ENCODE data around the gene GATB. TPM values are rescaled to one million over a fixed set of nuclear protein-coding genes. Genes with fewer than 3 reads are reported as not detected.
A peak's percentile ranks its signal among the peaks of the same experiment; 100 is the strongest.

GATB gene
- total and polyA plus RNA-seq, 2 of the 4 experiments (the other 2 are of a cell fraction), result 18.7 to 20.3 TPM

GRCh38 chr4:151799417-151800012 lies 38.7 kb upstream of the GATB start:
- no TSS peak for BruUV-seq (replicated peaks)
- Histone ChIP-seq H3K4me3 (ENCODE audit: insufficient read depth, low read depth, low read length) (no peak overlapping the region), H3K9me1 (ENCODE audit: insufficient read depth, low read length) (no peaks in the 10 kb centered on the region; the same call in 1 of the 2 replicates), H4K20me1 (ENCODE audit: insufficient read depth, low read length) (no peaks in the 10 kb centered on the region), H3K4ac (ENCODE audit: low read depth, low read length) (no peak overlapping the region), H4K5ac (ENCODE audit: low read depth, low read length) (no peak overlapping the region), H2AFZ (replicated peaks; ENCODE audit: low read length, poor library complexity) (no peak overlapping the region), H2BK15ac (ENCODE audit: low read depth, low read length) (no peak overlapping the region), H3K79me1 (ENCODE audit: low read depth in 1 of 2, low read length in 2 of 2) (no peaks in the 10 kb centered on the region), H3K4me2 (ENCODE audit: low read depth, low read length) (no peak overlapping the region), H3K27ac (ENCODE audit: insufficient read depth, low read length) (no peak overlapping the region), H3K36me3 (ENCODE audit: control insufficient read depth, insufficient read depth, low read length) (no peaks in the 10 kb centered on the region), H4K8ac (ENCODE audit: low read depth in 2 of 2, low read length in 2 of 2) (no peak overlapping the region), H3K56ac (ENCODE audit: extremely low read depth, insufficient read depth, low read length) (no peak overlapping the region), H3K27me3 (ENCODE audit: control insufficient read depth, insufficient read depth, low read length) (peaks cover 15% of the 10 kb centered on the region), H3K23ac (ENCODE audit: low read depth, low read length) (no peak overlapping the region), H3K9me3 (ENCODE audit: control insufficient read depth, insufficient read depth, low read length) (no peaks in the 10 kb centered on the region), H3K18ac (ENCODE audit: low read depth, low read length) (no peak overlapping the region), H3K9ac (ENCODE audit: low read depth, low read length) (no peak overlapping the region), H2AK9ac (replicated peaks; ENCODE audit: low read depth, low read length, poor library complexity) (no peak overlapping the region), H3K4me1 (ENCODE audit: control insufficient read depth, insufficient read depth, low read length) (no peaks in the 10 kb centered on the region), H2AK5ac (ENCODE audit: low read depth, low read length) (no peak overlapping the region), H2BK20ac (ENCODE audit: low read depth, low read length) (no peak overlapping the region), H4K91ac (ENCODE audit: insufficient read depth, low read depth, low read length) (no peak overlapping the region), H2BK120ac (ENCODE audit: low read depth, low read length) (no peak overlapping the region), H3K14ac (replicated peaks; ENCODE audit: low read depth, low read length) (peak overlapping the region; percentile 30; the same call in 1 of the 2 replicates), H2BK5ac (ENCODE audit: low read depth, low read length, poor library complexity, severe bottlenecking) (no peak overlapping the region)
- no peak for DNase-seq
- POLR2A ChIA-PET (ENCODE audit: unreplicated experiment), result no interaction called here
- TF ChIP-seq CEBPB (IDR thresholded peaks at IDR 0.05; ENCODE audit: low read depth, low read length) (no peak), FOS (IDR thresholded peaks at IDR 0.05; ENCODE audit: low read depth, low read length) (no peak), ELK1 (IDR thresholded peaks at IDR 0.05; ENCODE audit: borderline replicate concordance, low read depth, low read length) (no peak), SMC3 (IDR thresholded peaks at IDR 0.05; ENCODE audit: low read depth, low read length) (no peak), RAD21 (IDR thresholded peaks at IDR 0.05; ENCODE audit: low read length) (no peak), MXI1 (IDR thresholded peaks at IDR 0.05; ENCODE audit: borderline replicate concordance, low read depth, low read length) (no peak), RFX5 (IDR thresholded peaks at IDR 0.05; ENCODE audit: low read depth, low read length) (no peak), POLR2A (IDR thresholded peaks at IDR 0.05; ENCODE audit: low read depth, low read length) (no peak), BHLHE40 (IDR thresholded peaks at IDR 0.05; ENCODE audit: low read depth, low read length) (no peak), USF2 (IDR thresholded peaks at IDR 0.05; ENCODE audit: low read depth, low read length) (no peak), MAZ (IDR thresholded peaks at IDR 0.05; ENCODE audit: borderline replicate concordance, low read depth, low read length) (no peak), NFE2L2 (IDR thresholded peaks at IDR 0.05; ENCODE audit: low read depth, low read length) (no peak), CHD1 (IDR thresholded peaks at IDR 0.05; ENCODE audit: low read depth, low read length) (no peak), CTCF (conservative IDR thresholded peaks at IDR 0.05; ENCODE audit: low read depth, low read length) (no peak), MAFK (IDR thresholded peaks at IDR 0.05; ENCODE audit: low read depth, low read length) (no peak), RCOR1 (IDR thresholded peaks at IDR 0.05; ENCODE audit: insufficient replicate concordance, low read length) (no peak)
- CTCF ChIA-PET, result interaction anchor here (0.6 kb wide), 2 partner anchors 11 to 1948 kb away, joined by 3 read pairs; no protein-coding TSS in a partner anchor
- ATAC-seq (ENCODE audit: low read depth), result no peak
- WGBS, 2 experiments (ENCODE audit: extremely low coverage in 2 of 2, insufficient read length in 1 of 2), result 33% methylated on average over 1 of the region's 3 CpGs; no CpG with 5 or more reads in 1 of the 2 experiments
- intact Hi-C loops (cut with micrococcal nuclease), result no loop called here
- in situ Hi-C loops (cut with MboI; ENCODE audit: low sequenced_read_pairs), result no loop called here
- dilution Hi-C loops (cut with HindIII; ENCODE audit: low sequenced_read_pairs, unreplicated experiment), result no loop called here

Data from IMR-90 (cell line).